HG03575 (cell line): ENCODE results near the gene C1QB.
"Not testable (repeated sequence)": the region's sequence is repeated elsewhere in the genome, so short reads cannot be mapped to it uniquely, and the experiment has no call there.

Experiments
- ATAC-seq: cut with Tn5 transposase; IDR thresholded peaks from one replicate; pipeline ENCODE4 v1.9.1; 2021; ENCODE audit not compliant: unreplicated experiment, insufficient number of reproducible peaks, low FRiP score; ENCODE audit errors: extremely low read depth

The C1QB gene

GRCh38 chr1:22654692-22655091 is 1.7 kb downstream of the C1QB start:
- no peak for ATAC-seq

- no peak for ATAC-seq
These were observed 5.5 kb downstream of the C1QB start for GRCh38 chr1:22658385-22659163.

- no peak for ATAC-seq
These were observed 7.7 kb downstream of the C1QB start for GRCh38 chr1:22660716-22661241.

- no peak for ATAC-seq
These were observed 8.8 kb downstream of the C1QB start for GRCh38 chr1:22661880-22662279.

- no peak for ATAC-seq
These were observed 9.3 kb downstream of the C1QB start for GRCh38 chr1:22662318-22662717.

GRCh38 chr1:22662986-22663408 is 10.0 kb downstream of the C1QB start:
- no peak for ATAC-seq

GRCh38 chr1:22665752-22666151 is 12.7 kb downstream of the C1QB start:
- no peak for ATAC-seq

- no peak for ATAC-seq
These were observed 13.4 kb downstream of the C1QB start for GRCh38 chr1:22666412-22666811.

- ATAC-seq, result not testable (repeated sequence)
These were observed 15.8 kb downstream of the C1QB start for GRCh38 chr1:22668840-22669239.

GRCh38 chr1:22670352-22670975 is 17.4 kb downstream of the C1QB start:
- no peak for ATAC-seq

GRCh38 chr1:22671999-22672398 is 19.0 kb downstream of the C1QB start:
- ATAC-seq, result no peak

- no peak for ATAC-seq
These were observed 20.7 kb downstream of the C1QB start for GRCh38 chr1:22673486-22674409.

GRCh38 chr1:22674410-22674749 is 21.3 kb downstream of the C1QB start:
- no peak for ATAC-seq

GRCh38 chr1:22676151-22676550 is 23.1 kb downstream of the C1QB start:
- ATAC-seq, result not testable (repeated sequence)

- no peak for ATAC-seq
These were observed 24.0 kb downstream of the C1QB start for GRCh38 chr1:22676916-22677583.

GRCh38 chr1:22677931-22678896 is 25.2 kb downstream of the C1QB start:
- ATAC-seq, result no peak

GRCh38 chr1:22680726-22681125 is 27.7 kb downstream of the C1QB start:
- ATAC-seq, result no peak
